HK-2 (cell line): Measurements from ENCODE around the gene RRP1B.

Experiments used
- DNase-seq: peaks from one replicate; pipeline ENCODE4 v3.0.0-alpha.2; 2018; ENCODE audit not compliant: unreplicated experiment

Gene RRP1B

GRCh38 chr21:43721206-43721605 is 61.8 kb downstream of the RRP1B start:
- no peak for DNase-seq

GRCh38 chr21:43721939-43722338 is 62.6 kb downstream of the RRP1B start:
- no peak for DNase-seq

GRCh38 chr21:43723648-43724047 is 64.3 kb downstream of the RRP1B start:
- no peak for DNase-seq

GRCh38 chr21:43726686-43727518 is 67.5 kb downstream of the RRP1B start:
- no peak for DNase-seq

- peak; percentile 60 for DNase-seq
These were observed 68.3 kb downstream of the RRP1B start for GRCh38 chr21:43727519-43728153.

GRCh38 chr21:43728154-43728466 is 68.8 kb downstream of the RRP1B start:
- no peak for DNase-seq

GRCh38 chr21:43728467-43729390 is 69.4 kb downstream of the RRP1B start:
- DNase-seq = peak; percentile 95

GRCh38 chr21:43731476-43731875 is 72.1 kb downstream of the RRP1B start:
- DNase-seq = no peak

GRCh38 chr21:43731891-43732711 is 72.7 kb downstream of the RRP1B start:
- DNase-seq = no peak

- DNase-seq = no peak
These were observed 73.7 kb downstream of the RRP1B start for GRCh38 chr21:43733060-43733459.

- no peak for DNase-seq
These were observed 74.2 kb downstream of the RRP1B start for GRCh38 chr21:43733529-43734071.

- no peak for DNase-seq
These were observed 75.0 kb downstream of the RRP1B start for GRCh38 chr21:43734131-43734927.

- peak; percentile 42 for DNase-seq
These were observed 75.5 kb downstream of the RRP1B start for GRCh38 chr21:43734928-43735229.

GRCh38 chr21:43735236-43736091 is 76.1 kb downstream of the RRP1B start:
- DNase-seq = no peak

- DNase-seq = no peak
These were observed 77.0 kb downstream of the RRP1B start for GRCh38 chr21:43736224-43736883.

GRCh38 chr21:43737158-43737950 is 78.0 kb downstream of the RRP1B start:
- DNase-seq = no peak

- DNase-seq = no peak
These were observed 80.5 kb downstream of the RRP1B start for GRCh38 chr21:43739621-43740435.
